ENCODE measurements around the gene MAMDC2.

Gene MAMDC2

GRCh38 chr9:70260606-70261005 is 217.0 kb downstream of the MAMDC2 start:
- DNase-seq (ENCODE audit: low spot score), result no peak

- DNase-seq (ENCODE audit: low spot score), result no peak
These were observed 217.7 kb downstream of the MAMDC2 start for GRCh38 chr9:70261131-70261870.

GRCh38 chr9:70262366-70262765 is 218.7 kb downstream of the MAMDC2 start:
- DNase-seq (ENCODE audit: low spot score), result no peak

- DNase-seq (ENCODE audit: low spot score), result no peak
These were observed 219.3 kb downstream of the MAMDC2 start for GRCh38 chr9:70262948-70263347.

- DNase-seq (ENCODE audit: low spot score), result peak; percentile 66
These were observed 219.8 kb downstream of the MAMDC2 start for GRCh38 chr9:70263421-70263820.

All from kidney tubule cell (primary cell).